Right lobe of liver (tissue), 6 donors: ENCODE data around the gene BET1. TPM values are rescaled to one million over a fixed set of nuclear protein-coding genes. Genes with fewer than 3 reads are reported as not detected.
"Not testable (repeated sequence)": the region's sequence is repeated elsewhere in the genome, so short reads cannot be mapped to it uniquely, and the experiment has no call there.

ENCODE experiments used
- ATAC-seq, 4 donors: fragments of 200-7000 bp; cut with Tn5 transposase; one replicate each; pipeline ENCODE4 v1.9.1; 2020; ENCODE audit warnings: mild to moderate bottlenecking in 4 of 4, moderate library complexity in 4 of 4
- DNase-seq, 3 donors: peaks; one replicate each; pipeline ENCODE4 v3.0.0-alpha.2; 2020
- H3K27ac ChIP-seq, 3 donors: fragments of 200-600 bp; one replicate each; pipeline ENCODE4 v1.8.0; 2022
- H3K27me3 ChIP-seq, 2 donors: fragments of 200-600 bp; one replicate each; pipeline ENCODE4 v1.8.0; 2022
- H3K36me3 ChIP-seq, 4 donors: fragments of 200-600 bp; sonication (generic) in 1 of 4; one replicate each; pipeline versions ENCODE4 v1.5.1 to v1.8.0; 2017 to 2022; ENCODE audit warnings: control low read depth in 1 of 4
- H3K4me1 ChIP-seq, 4 donors: fragments of 200-600 bp; sonication (generic) in 1 of 4; one replicate each; pipeline versions ENCODE4 v1.5.1 to v1.8.0; 2017 to 2022; ENCODE audit warnings: control low read depth in 1 of 4
- H3K4me3 ChIP-seq, 3 donors: fragments of 200-600 bp; one replicate each; pipeline ENCODE4 v1.8.0; 2022
- H3K9me3 ChIP-seq, 4 donors: fragments of 200-600 bp; sonication (generic) in 1 of 4; one replicate each; pipeline versions ENCODE4 v1.5.1 to v1.8.0; 2017 to 2022; ENCODE audit warnings: control low read depth in 1 of 4
- CTCF ChIP-seq, 4 donors: fragments of 200-600 bp in 3 of 4; fragments of 450-650 bp in 1 of 4; IDR thresholded peaks; one replicate each; pipeline versions ENCODE4 v1.5.1 to v1.8.0; 2016 to 2022; ENCODE audit warnings: antibody characterized with exemption in 4 of 4, mild to moderate bottlenecking in 2 of 4
- POLR2A ChIP-seq: fragments of 450-650 bp; IDR thresholded peaks from one replicate; pipeline ENCODE4 v1.6.1; 2017; ENCODE audit warnings: antibody characterized with exemption, mild to moderate bottlenecking
- WGBS: methylation state at CpG from one replicate; pipeline ENCODE4 v1.1.6; 2018; ENCODE audit warnings: low coverage, low lambda C conversion rate; ENCODE audit not compliant: insufficient coverage; ENCODE audit errors: missing lambda C conversion rate; 5-methylcytosine and 5-hydroxymethylcytosine counted together
- intact Hi-C, 2 donors: fragments of 100-400 bp; cut with DNase I; formaldehyde crosslinking; loops; one replicate each; pipeline versions ENCODE4 v1.11.2 to v1.14.1; 2022
- total RNA-seq, 6 experiments: library from RNA; depleted of rRNA in 2 of 6; stranded (reverse); fragments of >200 nt in 2 of 6; fragmentation: NEBNext Ultra II Directional in 3 of 6; extraction: Animal tissue kit (Norgen Biotek cat#: 25700) in 3 of 6; gene quantifications; one replicate each; pipeline versions ENCODE4 v1.1.0 to v1.2.4, GENCODE V29; 2016 to 2023
- donor health status: DM: no; HTN: yes; CAD: no.
- donor health status: DM: no; HTN: no; CAD: no.
- donor health status: DM: no; HTN: no; CAD: no.
- donor health status: DM: no; HTN: yes; CAD: no.
- donor health status: DM: no; HTN: yes; CAD: no.

The BET1 gene
- total RNA-seq, 6 experiments from 2014 or later: 12.4 to 19.7 (median 16.5) TPM

GRCh38 chr7:94039368-94040035, 35.3 kb upstream of the BET1 start:
- ATAC-seq: no peak
- no peaks in the 10 kb centered on the region for H3K4me1 ChIP-seq
- no peaks in the 10 kb centered on the region for H3K36me3 ChIP-seq
- no peak for DNase-seq
- no peak overlapping the region for H3K4me3 ChIP-seq
- H3K27me3 ChIP-seq: no peaks in the 10 kb centered on the region
- no peaks in the 10 kb centered on the region for H3K9me3 ChIP-seq
- H3K27ac ChIP-seq: no peak overlapping the region
- no peak for TF ChIP-seq POLR2A
- WGBS: 31% methylated on average over 9 of the region's 9 CpGs
- intact Hi-C loops: no loop called here

- H3K9me3 ChIP-seq: no peaks in the 10 kb centered on the region
- TF ChIP-seq CTCF (IDR thresholded peaks at IDR 0.05): no peak
- DNase-seq (no peak), ATAC-seq (no peak)
- intact Hi-C loops: no loop called here
- H3K4me3 ChIP-seq: no peak overlapping the region
- no peaks in the 10 kb centered on the region for H3K27me3 ChIP-seq
- 44% methylated on average over 2 of the region's 2 CpGs for WGBS
- H3K27ac ChIP-seq: no peak overlapping the region
- H3K36me3 ChIP-seq: no peaks in the 10 kb centered on the region
- H3K4me1 ChIP-seq: no peaks in the 10 kb centered on the region
Observed at GRCh38 chr7:94031865-94032264, 27.7 kb upstream of the BET1 start.

- Histone ChIP-seq H3K27ac (no peak overlapping the region), H3K36me3 (no peaks in the 10 kb centered on the region), H3K4me3 (no peak overlapping the region), H3K27me3 (no peaks in the 10 kb centered on the region), H3K4me1 (no peaks in the 10 kb centered on the region), H3K9me3 (no peaks in the 10 kb centered on the region)
- TF ChIP-seq POLR2A (no peak), CTCF (IDR thresholded peaks at IDR 0.05) (no peak)
- intact Hi-C loops: no loop called here
- DNase-seq (no peak), ATAC-seq (no peak)
- WGBS: 50% methylated on average over 3 of the region's 3 CpGs
Observed at GRCh38 chr7:94030634-94031033, 26.5 kb upstream of the BET1 start.

- TF ChIP-seq POLR2A: no peak
- TF ChIP-seq CTCF (IDR thresholded peaks at IDR 0.05): no peak
- no peak for ATAC-seq
- WGBS: 41% methylated on average over 3 of the region's 3 CpGs
- H3K4me3 ChIP-seq: no peak overlapping the region
- H3K9me3 ChIP-seq: no peaks in the 10 kb centered on the region
- H3K4me1 ChIP-seq: no peaks in the 10 kb centered on the region
- intact Hi-C loops: no loop called here
- no peaks in the 10 kb centered on the region for H3K36me3 ChIP-seq
- DNase-seq: no peak
- no peak overlapping the region for H3K27ac ChIP-seq
- H3K27me3 ChIP-seq: no peaks in the 10 kb centered on the region
Observed at GRCh38 chr7:94029976-94030375, 25.8 kb upstream of the BET1 start.

- intact Hi-C loops: no loop called here
- Histone ChIP-seq H3K36me3 (no peaks in the 10 kb centered on the region), H3K9me3 (no peaks in the 10 kb centered on the region), H3K27ac (no peak overlapping the region), H3K27me3 (no peaks in the 10 kb centered on the region), H3K4me3 (no peak overlapping the region), H3K4me1 (no peaks in the 10 kb centered on the region)
- no peak for ATAC-seq
- DNase-seq: no peak
- WGBS: 67% methylated on average over 1 of the region's 1 CpG
- TF ChIP-seq CTCF (IDR thresholded peaks at IDR 0.05) (no peak), POLR2A (no peak)
Observed at GRCh38 chr7:94028768-94029167, 24.6 kb upstream of the BET1 start.

- H3K4me3 ChIP-seq, H3K27ac ChIP-seq, ATAC-seq, H3K9me3 ChIP-seq, intact Hi-C loops, H3K4me1 ChIP-seq, H3K27me3 ChIP-seq, H3K36me3 ChIP-seq, DNase-seq: not testable (repeated sequence)
- WGBS: 69% methylated on average over 2 of the region's 2 CpGs
Observed at GRCh38 chr7:94026619-94027018, 22.5 kb upstream of the BET1 start.
